ENCODE results near the gene CST4.
A peak's percentile ranks its signal among the peaks of the same experiment; 100 is the strongest.
"Not testable (repeated sequence)": the region's sequence is repeated elsewhere in the genome, so short reads cannot be mapped to it uniquely, and the experiment has no call there.

Gene CST4

GRCh38 chr20:23640671-23641667 is 47.9 kb downstream of the CST4 start:
- no peak for DNase-seq (ENCODE audit: low spot score)

DNA sequence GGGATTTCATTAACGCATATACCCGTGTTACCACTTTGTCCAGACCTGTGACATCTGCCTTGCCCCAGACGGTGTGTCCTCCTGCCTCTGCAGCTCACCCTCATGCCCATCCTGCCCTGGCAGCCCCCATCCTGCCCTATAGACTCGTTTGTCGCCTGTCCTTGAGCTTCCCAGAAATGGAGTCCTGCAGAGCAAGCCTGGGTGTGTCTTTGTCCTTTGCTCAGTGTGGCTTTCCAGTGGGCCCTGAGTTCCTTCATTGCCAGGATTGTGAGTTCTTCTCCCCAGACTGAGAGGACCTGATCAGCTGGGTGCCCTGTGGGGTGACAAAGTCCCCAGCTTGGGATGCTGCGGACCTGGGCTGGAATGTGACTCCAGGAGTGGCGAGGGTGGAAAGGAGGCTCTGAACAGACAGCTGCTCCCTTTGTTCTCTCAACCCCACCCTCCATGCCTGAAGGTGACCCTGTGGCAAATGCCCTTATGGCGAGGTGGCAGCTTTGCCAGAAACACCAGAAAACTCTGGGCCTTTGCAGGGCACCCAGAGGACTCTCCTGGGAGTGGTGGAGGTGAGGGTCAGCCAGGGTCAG is 48.7 kb downstream of the CST4 start:
- no peak for DNase-seq (ENCODE audit: low spot score)

- DNase-seq (ENCODE audit: low spot score), result no peak
These were observed 49.3 kb downstream of the CST4 start for GRCh38 chr20:23639490-23639958.

- DNase-seq (ENCODE audit: low spot score), result no peak
These were observed 50.5 kb downstream of the CST4 start for GRCh38 chr20:23638309-23638708.

- peak; percentile 49 for DNase-seq (ENCODE audit: low spot score)
These were observed 51.3 kb downstream of the CST4 start, which contains the start of gene CST3 for GRCh38 chr20:23637282-23638221. Gene CST3 (minus strand): TSS chr20:23637955. CDS start chr20:23637862, 93 bp downstream.

GRCh38 chr20:23636908-23637281 is 51.9 kb downstream of the CST4 start:
- no peak for DNase-seq (ENCODE audit: low spot score)

GRCh38 chr20:23636182-23636907 is 52.5 kb downstream of the CST4 start:
- DNase-seq (ENCODE audit: low spot score), result no peak

- DNase-seq (ENCODE audit: low spot score), result not testable (repeated sequence)
These were observed 53.1 kb downstream of the CST4 start for GRCh38 chr20:23635768-23636090.

Data from pons (tissue), 1 donor.